K562 (cell line): ENCODE data around the gene MEIOB. TPM values are rescaled to one million over a fixed set of nuclear protein-coding genes. Genes with fewer than 3 reads are reported as not detected.

Source experiments
- ATAC-seq: fragments of 200-7000 bp; cut with Tn5 transposase; 3 replicates; pipeline ENCODE4 v1.9.1; 2020; ENCODE audit warnings: moderate library complexity
- BruUV-seq: library from RNA; stranded (reverse); fragments of 400-500 nt; replicated peaks from 2 replicates; lab custom pipeline; 2021; lab: Mats Ljungman, UMichigan
- CTCF ChIA-PET: fragments of 300-600 bp; formaldehyde crosslinking; extraction: SDS; loops from one replicate; lab custom pipeline; 2021; ENCODE audit warnings: low intra/inter-chr PET ratio; lab: Yijun Ruan, JAX
- POLR2A ChIA-PET: fragments of 300-600, 350-650 bp; sonication (Branson Sonifier 250); formaldehyde crosslinking; extraction: SDS; loops from one replicate; lab custom pipeline; 2021; ENCODE audit warnings: antibody characterized with exemption, inconsistent platforms; lab: Yijun Ruan, JAX
- DNase-seq, 4 experiments: peaks; one replicate each; pipeline versions ENCODE4 v3.0.0 to v3.0.0-alpha.2; 2011 to 2018; ENCODE audit warnings: low spot score in 3 of 4, mixed read lengths in 3 of 4; ENCODE audit errors: extremely low read depth in 1 of 4
- FAIRE-seq: peaks from 2 replicates; lab custom pipeline; 2011; peaks lifted over from hg19 to GRCh38; lab: Jason Lieb, UNC
- H2AFZ ChIP-seq: 2 replicates; pipeline ENCODE4 v1.6.0; 2011; ENCODE audit warnings: low read depth, low read length, control low read depth, inconsistent platforms
- H3K27ac ChIP-seq: fragments of 200-600 bp; 3 replicates; pipeline ENCODE4 v1.8.0; 2011; ENCODE audit warnings: low read depth, mild to moderate bottlenecking, control low read depth, inconsistent platforms, low read length, moderate library complexity, mixed read lengths; ENCODE audit errors: extremely low read depth
- H3K27me3 ChIP-seq, 2 experiments: fragments of 300-600 bp in 1 of 2; 2 replicates in 1 of 2; 3 replicates in 1 of 2; pipeline versions ENCODE4 v1.6.0 to v1.8.0; 2011; ENCODE audit warnings: inconsistent platforms in 2 of 2, low read length in 2 of 2, mild to moderate bottlenecking in 1 of 2, mixed read lengths in 1 of 2, moderate library complexity in 1 of 2; ENCODE audit not compliant: control insufficient read depth in 2 of 2, insufficient read depth in 2 of 2
- H3K36me3 ChIP-seq: fragments of 300-600 bp; 3 replicates; pipeline ENCODE4 v1.8.0; 2011; ENCODE audit warnings: mild to moderate bottlenecking, low read length, inconsistent platforms; ENCODE audit not compliant: control insufficient read depth, insufficient read depth
- H3K4me1 ChIP-seq, 2 experiments: fragments of 200-600 bp in 1 of 2; replicated peaks in 1 of 2; 2 replicates in 1 of 2; 3 replicates in 1 of 2; pipeline versions ENCODE4 v1.5.1 to v1.8.0; 2011; ENCODE audit warnings: inconsistent platforms in 2 of 2, low read length in 2 of 2, mild to moderate bottlenecking in 1 of 2, mixed read lengths in 1 of 2, moderate library complexity in 1 of 2; ENCODE audit not compliant: control insufficient read depth in 2 of 2, insufficient read depth in 2 of 2
- H3K4me2 ChIP-seq: 2 replicates; pipeline ENCODE4 v1.6.1; 2011; ENCODE audit warnings: low read length, control low read depth, inconsistent platforms, mixed read lengths; ENCODE audit not compliant: insufficient read depth
- H3K4me3 ChIP-seq: fragments of 200-600 bp; sonication (generic), shearing (Covaris generic); 2 replicates; pipeline ENCODE4 v1.5.1; 2016; ENCODE audit warnings: control low read depth, inconsistent platforms
- H3K79me2 ChIP-seq: fragments of 200-600 bp; 3 replicates; pipeline ENCODE4 v1.8.0; 2011; ENCODE audit warnings: low read length, inconsistent platforms; ENCODE audit not compliant: control insufficient read depth, insufficient read depth
- H3K9ac ChIP-seq, 2 experiments: 2 replicates each; pipeline versions ENCODE4 v1.6.0 to v1.6.1; 2011; ENCODE audit warnings: low read depth in 2 of 2, low read length in 2 of 2, control low read depth in 1 of 2, inconsistent platforms in 1 of 2, mild to moderate bottlenecking in 1 of 2, mixed read lengths in 1 of 2; ENCODE audit not compliant: insufficient read depth in 1 of 2
- H3K9me1 ChIP-seq: one replicate; pipeline ENCODE4 v1.6.0; 2011; ENCODE audit warnings: inconsistent platforms, mild to moderate bottlenecking, low read length, moderate library complexity; ENCODE audit not compliant: control insufficient read depth, insufficient read depth
- H3K9me3 ChIP-seq: replicated peaks from 2 replicates; pipeline ENCODE4 v1.5.1; 2011; ENCODE audit warnings: low read depth, low read length, inconsistent platforms; ENCODE audit not compliant: control insufficient read depth, insufficient read depth
- H4K20me1 ChIP-seq: replicated peaks from 2 replicates; pipeline ENCODE4 v1.6.1; 2011; ENCODE audit warnings: low read length, inconsistent platforms, mixed read lengths; ENCODE audit not compliant: control insufficient read depth, insufficient read depth
- ARNT ChIP-seq, 2 experiments: fragments of 450-650 bp; IDR thresholded peaks; 2 replicates each; pipeline ENCODE4 v1.6.1; 2016; ENCODE audit warnings: mild to moderate bottlenecking in 1 of 2
- BRCA1 ChIP-seq, 2 experiments: fragments of 450-650 bp in 1 of 2; sonication (generic) in 1 of 2; formaldehyde crosslinking in 1 of 2; IDR thresholded peaks; 2 replicates each; pipeline versions ENCODE4 v1.5.0 to v1.6.1; 2017 to 2020; ENCODE audit warnings: mild to moderate bottlenecking in 1 of 2, missing genetic modification reagents in 1 of 2
- CGGBP1 ChIP-seq: fragments of 250-450 bp; sonication (Bioruptor Pico); IDR thresholded peaks from 2 replicates; pipeline ENCODE4 v1.9.0; 2021; ENCODE audit warnings: mild to moderate bottlenecking
- FOXK1 ChIP-seq: sonication (generic); formaldehyde crosslinking; IDR thresholded peaks from 2 replicates; pipeline ENCODE4 v1.8.0; 2022; ENCODE audit warnings: missing genetic modification reagents, mild to moderate bottlenecking, borderline replicate concordance
- HCFC1 ChIP-seq: IDR thresholded peaks from 2 replicates; pipeline ENCODE4 v1.6.1; 2012; ENCODE audit warnings: low read depth, low read length, improper control_type of control experiment
- KAT7 ChIP-seq: sonication (generic); formaldehyde crosslinking; IDR thresholded peaks from 2 replicates; pipeline ENCODE4 v1.8.0; 2022; ENCODE audit warnings: missing genetic modification reagents, mild to moderate bottlenecking, borderline replicate concordance
- KDM4B ChIP-seq, 2 experiments: fragments of 450-650 bp in 1 of 2; sonication (generic) in 1 of 2; IDR thresholded peaks; 2 replicates each; pipeline ENCODE4 v1.6.1; 2016 to 2017; ENCODE audit warnings: borderline replicate concordance in 2 of 2, antibody characterized with exemption in 1 of 2, low read depth in 1 of 2, mild to moderate bottlenecking in 1 of 2
- MTA3 ChIP-seq: fragments of 450-650 bp; formaldehyde crosslinking; IDR thresholded peaks from 2 replicates; pipeline ENCODE4 v1.6.1; 2017; ENCODE audit warnings: mild to moderate bottlenecking, borderline replicate concordance
- SMAD3 ChIP-seq: fragments of 450-650 bp; formaldehyde crosslinking; conservative IDR thresholded peaks from 2 replicates; pipeline ENCODE4 v1.4.0; 2020; ENCODE audit warnings: mild to moderate bottlenecking
- SMARCA4 ChIP-seq: fragments of 450-650 bp; IDR thresholded peaks from 2 replicates; pipeline ENCODE4 v1.6.1; 2016
- TFAM ChIP-seq: fragments of 250-450 bp; sonication (Bioruptor Pico); conservative IDR thresholded peaks from 2 replicates; pipeline ENCODE4 v1.5.0; 2021; ENCODE audit warnings: mild to moderate bottlenecking, moderate library complexity
- XRCC5 ChIP-seq: fragments of 200-400 bp; formaldehyde crosslinking; IDR thresholded peaks from 2 replicates; pipeline ENCODE4 v1.6.1; 2017; ENCODE audit warnings: low read depth, mild to moderate bottlenecking, low read length
- ZNF282 ChIP-seq: sonication (generic); formaldehyde crosslinking; IDR thresholded peaks from 2 replicates; pipeline ENCODE4 v1.8.1; 2023; ENCODE audit warnings: missing genetic modification reagents
- ZNF324 ChIP-seq: fragments of 250-450 bp; sonication (Bioruptor Pico); IDR thresholded peaks from 2 replicates; pipeline ENCODE4 v1.4.0; 2020; ENCODE audit warnings: mild to moderate bottlenecking
- ZNF347 ChIP-seq: fragments of 450-650 bp; formaldehyde crosslinking; IDR thresholded peaks from 2 replicates; pipeline ENCODE4 v1.4.0; 2020; ENCODE audit warnings: low read depth, mild to moderate bottlenecking, moderate library complexity
- ZNF695 ChIP-seq: fragments of 450-650 bp; formaldehyde crosslinking; IDR thresholded peaks from 2 replicates; pipeline ENCODE4 v1.4.0; 2020; ENCODE audit warnings: mild to moderate bottlenecking, moderate library complexity
- ZNF75A ChIP-seq: fragments of 450-650 bp; formaldehyde crosslinking; IDR thresholded peaks from 2 replicates; pipeline ENCODE4 v1.4.0; 2020; ENCODE audit warnings: mild to moderate bottlenecking
- WGBS: fragments of 100-300 bp; shearing (Covaris generic); methylation state at CpG from one replicate; pipeline ENCODE4 v1.1.6; 2016; ENCODE audit warnings: low coverage, mixed read lengths; ENCODE audit not compliant: insufficient coverage; ENCODE audit errors: missing lambda C conversion rate; 5-methylcytosine and 5-hydroxymethylcytosine counted together
- in situ Hi-C: fragments of 300-500 bp; cut with MboI; formaldehyde crosslinking; loops from 4 replicates; pipeline ENCODE4 v1.15.0; 2018; ENCODE audit warnings: inconsistent platforms, mixed read lengths
- intact Hi-C: fragments of 100-400 bp; cut with micrococcal nuclease; formaldehyde crosslinking; loops from 2 replicates; pipeline ENCODE4 v1.14.2; 2022
- polyA plus RNA-seq, 8 experiments: library from polyadenylated mRNA; depleted of rRNA in 4 of 8; stranded (reverse) in 5 of 8; unstranded in 3 of 8; fragments of >200 nt; fragmentation: Nextera tagmentation in 2 of 8; fragmentation: Illumina TruSeq in 1 of 8; extraction: Ambion mirVana in 2 of 8; extraction: Trizol in 1 of 8; gene quantifications; 2 replicates each; pipeline versions ENCODE4 v1.2.1 to v1.2.3, GENCODE V29; 2011 to 2014; ENCODE audit warnings: inconsistent platforms in 1 of 8, missing spikeins in 1 of 8
- total RNA-seq, 7 experiments: library from RNA; depleted of rRNA in 6 of 7; stranded (reverse); fragments of >200 nt in 6 of 7; fragmentation: Illumina TruSeq in 2 of 7; extraction: Trizol in 2 of 7; gene quantifications; 2 replicates each; pipeline versions ENCODE4 v1.2.1 to v1.2.3, GENCODE V29; 2011 to 2021; ENCODE audit warnings: low replicate concordance in 1 of 7
- TF ChIP-seq, protein P1 (sequence below), 3 experiments: fragments of 200-800 bp in 1 of 3; fragments of 250-450 bp in 1 of 3; fragments of 450-650 bp in 1 of 3; sonication (Bioruptor Pico) in 1 of 3; sonication (Bioruptor generic) in 1 of 3; formaldehyde crosslinking in 1 of 3; IDR thresholded peaks; 2 replicates each; pipeline versions ENCODE4 v1.6.1 to v1.8.0; 2016 to 2022; ENCODE audit warnings: mild to moderate bottlenecking in 2 of 3, missing genetic modification characterization in 2 of 3, missing compliant biosample characterization in 1 of 3, moderate library complexity in 1 of 3

Gene MEIOB
- total and polyA plus RNA-seq, 9 of the 15 experiments (the other 6 are each of a cell fraction or from before 2014, with no cell fraction given), result 25.4 to 203 (median 97.6) TPM

DNA sequence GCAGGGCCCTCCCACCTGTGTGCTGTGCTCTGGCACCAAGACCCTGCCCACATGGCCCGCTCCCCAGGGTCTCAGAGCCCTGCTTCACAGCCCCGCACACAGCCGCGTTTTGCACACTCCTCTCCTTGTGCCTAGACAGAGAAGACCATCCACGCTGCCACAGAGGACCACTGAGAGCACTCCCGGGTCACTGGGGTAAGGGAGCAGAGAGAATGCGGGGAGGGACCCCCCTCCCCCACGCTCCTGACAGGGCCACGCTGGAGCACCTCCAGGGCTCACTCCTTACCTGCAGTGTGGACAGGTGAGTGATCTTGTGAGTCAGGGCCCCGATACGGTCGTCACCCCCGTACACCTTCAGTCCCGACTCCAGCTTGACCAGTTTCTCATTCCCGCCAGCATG lies 52.4 kb downstream of the MEIOB start:
- peaks cover 0 to 49% of the 10 kb centered on the region in 2 experiments; a peak in 2 of 5 replicates for H3K4me1 ChIP-seq
- TF ChIP-seq ZNF347 (CRISPR knock-in tag), result no peak
- TF ChIP-seq, protein P1, sequence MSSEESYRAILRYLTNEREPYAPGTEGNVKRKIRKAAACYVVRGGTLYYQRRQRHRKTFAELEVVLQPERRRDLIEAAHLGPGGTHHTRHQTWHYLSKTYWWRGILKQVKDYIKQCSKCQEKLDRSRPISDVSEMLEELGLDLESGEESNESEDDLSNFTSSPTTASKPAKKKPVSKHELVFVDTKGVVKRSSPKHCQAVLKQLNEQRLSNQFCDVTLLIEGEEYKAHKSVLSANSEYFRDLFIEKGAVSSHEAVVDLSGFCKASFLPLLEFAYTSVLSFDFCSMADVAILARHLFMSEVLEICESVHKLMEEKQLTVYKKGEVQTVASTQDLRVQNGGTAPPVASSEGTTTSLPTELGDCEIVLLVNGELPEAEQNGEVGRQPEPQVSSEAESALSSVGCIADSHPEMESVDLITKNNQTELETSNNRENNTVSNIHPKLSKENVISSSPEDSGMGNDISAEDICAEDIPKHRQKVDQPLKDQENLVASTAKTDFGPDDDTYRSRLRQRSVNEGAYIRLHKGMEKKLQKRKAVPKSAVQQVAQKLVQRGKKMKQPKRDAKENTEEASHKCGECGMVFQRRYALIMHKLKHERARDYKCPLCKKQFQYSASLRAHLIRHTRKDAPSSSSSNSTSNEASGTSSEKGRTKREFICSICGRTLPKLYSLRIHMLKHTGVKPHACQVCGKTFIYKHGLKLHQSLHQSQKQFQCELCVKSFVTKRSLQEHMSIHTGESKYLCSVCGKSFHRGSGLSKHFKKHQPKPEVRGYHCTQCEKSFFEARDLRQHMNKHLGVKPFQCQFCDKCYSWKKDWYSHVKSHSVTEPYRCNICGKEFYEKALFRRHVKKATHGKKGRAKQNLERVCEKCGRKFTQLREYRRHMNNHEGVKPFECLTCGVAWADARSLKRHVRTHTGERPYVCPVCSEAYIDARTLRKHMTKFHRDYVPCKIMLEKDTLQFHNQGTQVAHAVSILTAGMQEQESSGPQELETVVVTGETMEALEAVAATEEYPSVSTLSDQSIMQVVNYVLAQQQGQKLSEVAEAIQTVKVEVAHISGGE (CRISPR knock-in tag; IDR thresholded peaks at IDR 0.05), result no peak
- no peak for TF ChIP-seq XRCC5
- TF ChIP-seq FOXK1 (CRISPR knock-in tag), result no peak
- TF ChIP-seq KDM4B (IDR thresholded peaks at IDR 0.05; ENCODE audit: borderline replicate concordance in 2 of 2, low read depth in 1 of 2), result no peak
- TF ChIP-seq ARNT (IDR thresholded peaks at IDR 0.05), result no peak
- TF ChIP-seq TFAM (CRISPR knock-in tag), result no peak
- no peak for TF ChIP-seq CGGBP1 (CRISPR knock-in tag)
- no peak for TF ChIP-seq ZNF75A (CRISPR knock-in tag)
- TF ChIP-seq KAT7 (CRISPR knock-in tag), result no peak
- TF ChIP-seq ZNF324 (CRISPR knock-in tag), result no peak
- TF ChIP-seq BRCA1 (IDR thresholded peaks at IDR 0.05), result no peak
- TF ChIP-seq BRCA1 (CRISPR knock-in tag; IDR thresholded peaks at IDR 0.05), result no peak
- no peak for TF ChIP-seq SMAD3 (CRISPR knock-in tag)
- TF ChIP-seq MTA3, result no peak
- TF ChIP-seq ZNF695, result no peak
- TF ChIP-seq HCFC1, result no peak
- TF ChIP-seq ZNF282 (CRISPR knock-in tag), result no peak
- TF ChIP-seq SMARCA4, result no peak
- TF ChIP-seq, all 486 proteins: peak for 0
- H3K4me3 ChIP-seq, result no peak overlapping the region
- no peak for FAIRE-seq
- no peak overlapping the region for H3K4me2 ChIP-seq
- H2AFZ ChIP-seq, result no peak overlapping the region
- in situ Hi-C loops, result no loop called here
- no peaks in the 10 kb centered on the region for H4K20me1 ChIP-seq
- POLR2A ChIA-PET, result interaction anchor here (0.6 kb wide), 1 partner anchor 95 kb away, joined by 3 read pairs; no protein-coding TSS in a partner anchor
- CTCF ChIA-PET, result no interaction called here
- no peak for DNase-seq
- ATAC-seq, result no peak
- peaks cover 3% of the 10 kb centered on the region; the same call in 1 of the 3 replicates for H3K36me3 ChIP-seq
- H3K27ac ChIP-seq, result no peak overlapping the region
- H3K9me1 ChIP-seq, result no peaks in the 10 kb centered on the region
- WGBS, result 83% methylated on average over 15 of the region's 15 CpGs
- no peaks in the 10 kb centered on the region for H3K27me3 ChIP-seq
- peak overlapping the region in 1 of 2 experiments; percentile 17; a peak in 1 of 4 replicates for H3K9ac ChIP-seq
- BruUV-seq, result no TSS peak
- intact Hi-C loops, result no loop called here
- no peaks in the 10 kb centered on the region for H3K79me2 ChIP-seq
- no peaks in the 10 kb centered on the region for H3K9me3 ChIP-seq
